HG03342 (cell line): ENCODE data around the gene SLC52A3.
"Not testable (repeated sequence)": the region's sequence is repeated elsewhere in the genome, so short reads cannot be mapped to it uniquely, and the experiment has no call there.

Experiments used
- ATAC-seq: cut with Tn5 transposase; IDR thresholded peaks from one replicate; pipeline ENCODE4 v1.9.1; 2021; ENCODE audit warnings: mild to moderate bottlenecking, moderate library complexity; ENCODE audit not compliant: unreplicated experiment

SLC52A3 gene

GRCh38 chr20:768426-768978, at the start of gene SLC52A3:
SLC52A3 (minus strand) TSS chr20:768500; CDS start chr20:765774, 2,726 bp downstream.
- no peak for ATAC-seq

- no peak for ATAC-seq
These were observed 47.8 kb upstream of the SLC52A3 start for GRCh38 chr20:815914-816606.

- ATAC-seq: no peak
These were observed 46.9 kb upstream of the SLC52A3 start for GRCh38 chr20:815226-815625.

- ATAC-seq: no peak
These were observed 45.1 kb upstream of the SLC52A3 start for GRCh38 chr20:813390-813789.

- ATAC-seq: not testable (repeated sequence)
These were observed 44.1 kb upstream of the SLC52A3 start for GRCh38 chr20:812435-812814.

- not testable (repeated sequence) for ATAC-seq
These were observed 43.6 kb upstream of the SLC52A3 start for GRCh38 chr20:811776-812434.

GRCh38 chr20:805713-806112, 37.4 kb upstream of the SLC52A3 start:
- ATAC-seq: no peak

GRCh38 chr20:801678-802077, 33.4 kb upstream of the SLC52A3 start:
- ATAC-seq: no peak

- ATAC-seq: not testable (repeated sequence)
These were observed 31.7 kb upstream of the SLC52A3 start for GRCh38 chr20:800026-800425.

GRCh38 chr20:798746-799145, 30.4 kb upstream of the SLC52A3 start:
- not testable (repeated sequence) for ATAC-seq

GRCh38 chr20:796921-797320, 28.6 kb upstream of the SLC52A3 start:
- ATAC-seq: no peak

GRCh38 chr20:792248-792647, 23.9 kb upstream of the SLC52A3 start:
- no peak for ATAC-seq

GRCh38 chr20:791056-791455, 22.8 kb upstream of the SLC52A3 start:
- no peak for ATAC-seq

GRCh38 chr20:787825-788224, 19.5 kb upstream of the SLC52A3 start:
- no peak for ATAC-seq

- ATAC-seq: no peak
These were observed 11.5 kb upstream of the SLC52A3 start for GRCh38 chr20:779771-780170.

GRCh38 chr20:776165-776564, 7.9 kb upstream of the SLC52A3 start:
- no peak for ATAC-seq

GRCh38 chr20:775679-776135, 7.4 kb upstream of the SLC52A3 start:
- ATAC-seq: no peak

GRCh38 chr20:774660-775057, 6.4 kb upstream of the SLC52A3 start:
- ATAC-seq: no peak

- ATAC-seq: no peak
These were observed 5.8 kb upstream of the SLC52A3 start for GRCh38 chr20:774016-774659.

- no peak for ATAC-seq
These were observed 4.5 kb upstream of the SLC52A3 start for GRCh38 chr20:772806-773205.

- ATAC-seq: no peak
These were observed 3.6 kb upstream of the SLC52A3 start for GRCh38 chr20:771741-772464.
